MG63 (cell line): ENCODE results near the gene ALKBH2. TPM values are rescaled to one million over a fixed set of nuclear protein-coding genes. Genes with fewer than 3 reads are reported as not detected.
"Not testable (repeated sequence)": the region's sequence is repeated elsewhere in the genome, so short reads cannot be mapped to it uniquely, and the experiment has no call there.

Experiments
- DNase-seq: peaks from one replicate; pipeline ENCODE4 v3.0.0-alpha.2; 2020
- H3K27me3 ChIP-seq: fragments of 250-450 bp; sonication (Bioruptor Pico); 2 replicates; pipeline ENCODE4 v1.5.1; 2020; ENCODE audit warnings: mild to moderate bottlenecking, moderate library complexity
- H3K36me3 ChIP-seq: fragments of 250-450 bp; sonication (Bioruptor Pico); 2 replicates; pipeline ENCODE4 v1.5.1; 2020; ENCODE audit warnings: mild to moderate bottlenecking, moderate library complexity
- H3K4me3 ChIP-seq: fragments of 250-450 bp; sonication (Bioruptor Pico); 2 replicates; pipeline ENCODE4 v1.5.1; 2020; ENCODE audit warnings: mild to moderate bottlenecking, moderate library complexity
- H3K9me3 ChIP-seq: fragments of 250-450 bp; sonication (Bioruptor Pico); 2 replicates; pipeline ENCODE4 v1.5.1; 2020; ENCODE audit warnings: mild to moderate bottlenecking, moderate library complexity
- total RNA-seq: library from RNA; depleted of rRNA; stranded (reverse); fragments of >200 nt; shearing (Covaris generic); gene quantifications from 2 replicates; pipeline ENCODE4 v1.2.3, GENCODE V29; 2014; ENCODE audit warnings: low replicate concordance; rRNA removed

Gene ALKBH2
- total RNA-seq, 1 experiment from 2014 or later, result 54.9 TPM

DNA sequence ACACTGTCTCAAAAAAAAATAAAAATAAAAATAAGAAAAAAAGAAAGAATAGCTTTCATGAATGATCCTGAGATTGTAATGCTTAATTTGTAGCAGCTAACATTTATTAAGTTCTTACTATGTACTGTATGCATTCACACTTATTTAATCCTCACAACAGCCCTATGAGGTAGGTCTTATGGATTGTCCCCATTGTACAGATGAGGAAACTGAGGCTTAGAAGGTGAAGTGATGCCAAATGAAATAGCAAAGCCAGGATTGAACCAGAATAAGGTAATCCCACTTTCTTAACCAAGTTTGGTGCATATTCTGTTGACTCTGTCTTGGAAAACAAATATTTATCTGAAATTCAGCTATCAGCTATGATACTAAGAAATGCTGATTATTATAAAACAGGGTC, 38.8 kb downstream of the ALKBH2 start:
- H3K9me3 ChIP-seq, result no peaks in the 10 kb centered on the region
- no peaks in the 10 kb centered on the region for H3K27me3 ChIP-seq
- no peak overlapping the region for H3K4me3 ChIP-seq
- H3K36me3 ChIP-seq, result peaks cover 15% of the 10 kb centered on the region
- no peak for DNase-seq

DNA sequence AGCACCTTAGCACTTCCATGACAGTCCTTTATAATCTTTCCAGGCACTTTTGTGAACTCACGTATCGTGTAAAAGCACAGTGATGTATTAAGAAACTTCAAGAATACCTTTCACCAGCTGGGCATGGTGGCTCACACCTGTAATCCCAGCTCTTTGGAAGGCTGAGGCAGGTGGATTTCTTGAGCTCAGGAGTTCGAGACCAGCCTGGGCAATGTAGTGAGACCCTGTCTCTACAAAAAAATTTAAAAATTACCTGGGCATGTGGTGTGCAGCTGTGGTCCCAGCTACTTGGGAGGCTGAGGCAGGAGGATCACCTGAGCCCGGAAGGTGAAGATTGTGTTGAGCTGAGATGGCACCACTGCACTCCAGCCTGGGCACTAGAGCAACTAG, 39.2 kb downstream of the ALKBH2 start:
- not testable (repeated sequence) for H3K4me3 ChIP-seq, H3K27me3 ChIP-seq, H3K9me3 ChIP-seq, DNase-seq
- peaks cover 15% of the 10 kb centered on the region for H3K36me3 ChIP-seq

DNA sequence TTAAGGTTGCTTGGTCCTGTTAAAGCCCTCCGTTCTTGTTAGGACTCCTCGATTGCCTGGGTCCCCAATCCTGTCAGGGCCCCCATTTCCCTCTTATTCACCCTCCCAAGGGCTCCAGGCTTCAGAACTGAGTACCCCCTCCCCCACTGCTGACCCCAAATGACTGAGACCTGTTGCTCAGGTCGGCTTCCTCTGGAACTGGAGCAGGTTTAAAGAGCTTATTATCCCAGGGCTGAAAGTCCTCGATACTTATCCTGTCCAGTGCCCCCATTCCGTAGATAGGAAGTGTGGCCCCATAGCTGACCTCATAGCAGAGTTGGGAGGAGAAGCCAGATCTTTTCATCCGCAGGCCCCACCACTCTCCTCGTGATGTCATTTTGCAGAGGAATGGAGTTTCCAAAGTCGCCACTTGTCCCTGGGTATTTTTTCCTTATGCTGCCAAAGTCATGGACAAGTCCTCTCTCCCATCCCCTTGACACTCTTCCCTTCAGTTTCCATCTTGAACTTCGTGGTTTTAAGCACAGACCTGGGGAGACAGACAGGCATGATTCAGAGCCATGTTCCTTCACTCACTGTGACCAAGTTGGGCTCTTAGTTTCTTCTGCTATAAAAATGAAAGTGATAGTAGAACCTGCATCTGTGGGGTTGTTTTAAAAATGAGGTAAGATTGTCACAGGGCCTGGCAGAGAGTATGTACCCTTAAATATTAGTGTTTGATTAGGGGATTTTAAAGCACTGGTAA, 39.7 kb downstream of the ALKBH2 start:
- no peak for DNase-seq
- H3K9me3 ChIP-seq, result no peaks in the 10 kb centered on the region
- H3K27me3 ChIP-seq, result no peaks in the 10 kb centered on the region
- H3K36me3 ChIP-seq, result peaks cover 13% of the 10 kb centered on the region
- peak overlapping the region; percentile 99 for H3K4me3 ChIP-seq

DNA sequence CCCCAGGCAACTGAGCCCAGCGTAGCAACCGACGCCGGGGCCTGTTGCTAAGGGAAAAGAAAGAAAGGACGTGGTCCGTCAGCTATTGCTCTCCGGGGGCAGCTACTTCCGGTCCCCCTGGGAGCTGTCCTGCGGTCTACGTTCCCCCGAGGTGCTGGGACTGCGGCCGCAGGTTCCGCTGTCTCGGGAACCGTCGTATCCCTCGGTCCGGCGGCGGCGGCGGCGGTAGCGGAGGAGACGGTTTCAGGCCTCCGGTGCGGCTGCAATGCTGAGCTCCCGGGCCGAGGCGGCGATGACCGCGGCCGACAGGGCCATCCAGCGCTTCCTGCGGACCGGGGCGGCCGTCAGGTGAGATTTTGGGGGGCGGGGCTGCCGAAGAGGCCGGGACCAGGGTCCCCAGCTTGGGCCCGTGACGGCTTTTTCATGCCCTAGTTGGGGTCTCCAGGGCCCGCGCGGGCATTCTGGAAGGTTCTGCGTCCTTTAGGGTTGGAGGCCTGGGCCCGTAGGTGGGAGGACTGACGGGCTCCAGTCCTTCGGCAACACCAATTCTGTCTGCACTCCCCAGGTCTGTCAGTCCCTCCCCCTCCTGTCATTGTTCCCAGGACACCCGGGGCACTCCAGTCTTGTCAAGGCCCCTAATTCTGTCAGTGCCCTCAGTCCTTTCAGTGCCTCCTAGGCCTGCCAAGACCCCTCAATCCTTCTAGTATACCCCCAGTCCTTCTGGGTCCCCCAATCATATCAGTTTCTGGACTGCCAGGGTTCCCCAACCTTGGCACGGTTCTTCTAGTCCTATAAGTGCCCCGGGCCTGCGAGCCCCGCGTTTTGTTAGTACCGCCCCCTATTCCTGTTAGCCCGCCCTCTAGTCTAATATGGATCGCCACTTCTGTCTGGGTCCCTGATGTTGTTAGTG, 40.6 kb downstream of the ALKBH2 start, which contains the start of gene USP30:
Gene USP30, plus strand, starts transcription at position 163 of the 910 bp plus-strand sequence. Its CDS starts 103 bp downstream, at position 266.
- H3K27me3 ChIP-seq, result no peaks in the 10 kb centered on the region
- H3K4me3 ChIP-seq, result peak within 1 kb of the TSS; percentile 99
- peak; percentile 77 for DNase-seq
- no peaks in the 10 kb centered on the region for H3K9me3 ChIP-seq
- peaks cover 8% of the 10 kb centered on the region for H3K36me3 ChIP-seq

DNA sequence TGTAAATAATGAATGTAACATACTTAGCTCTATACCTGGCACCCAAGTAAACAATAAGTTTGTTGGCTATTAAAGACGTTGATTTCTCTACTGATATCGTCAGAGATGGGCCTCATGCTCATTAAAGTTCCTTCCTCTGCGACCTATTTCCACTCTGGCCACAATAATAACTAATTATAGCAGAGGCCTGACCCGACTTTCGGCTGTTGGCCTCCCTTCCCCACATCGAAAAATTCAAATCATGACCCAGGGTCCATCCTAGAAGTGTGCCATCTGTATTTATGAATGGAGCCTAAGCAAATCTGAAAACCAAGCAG, 41.2 kb downstream of the ALKBH2 start:
- Histone ChIP-seq H3K27me3 (no peaks in the 10 kb centered on the region), H3K9me3 (no peaks in the 10 kb centered on the region), H3K4me3 (peak overlapping the region; percentile 99), H3K36me3 (peaks cover 5% of the 10 kb centered on the region; the same call in 1 of the 2 replicates)
- DNase-seq, result no peak

DNA sequence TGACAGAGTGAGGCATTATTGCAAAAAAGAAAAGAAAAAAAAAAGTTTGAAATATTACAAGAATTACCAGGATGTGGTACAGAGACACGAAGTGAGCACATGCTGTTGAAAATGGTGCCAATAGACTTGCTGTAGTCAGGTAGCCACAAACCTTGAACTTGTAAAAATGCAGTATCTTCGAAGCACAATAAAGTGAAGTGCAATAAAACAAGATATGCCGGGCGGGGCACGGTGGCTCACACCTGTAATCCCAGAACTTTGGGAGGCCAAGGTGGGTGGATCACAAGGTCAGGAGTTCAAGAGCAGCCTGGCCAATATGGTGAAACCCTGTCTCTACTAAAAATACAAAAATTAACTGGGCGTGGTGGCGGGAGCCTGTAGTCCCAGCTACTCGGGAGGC, 43.5 kb downstream of the ALKBH2 start:
- DNase-seq, result not testable (repeated sequence)

DNA sequence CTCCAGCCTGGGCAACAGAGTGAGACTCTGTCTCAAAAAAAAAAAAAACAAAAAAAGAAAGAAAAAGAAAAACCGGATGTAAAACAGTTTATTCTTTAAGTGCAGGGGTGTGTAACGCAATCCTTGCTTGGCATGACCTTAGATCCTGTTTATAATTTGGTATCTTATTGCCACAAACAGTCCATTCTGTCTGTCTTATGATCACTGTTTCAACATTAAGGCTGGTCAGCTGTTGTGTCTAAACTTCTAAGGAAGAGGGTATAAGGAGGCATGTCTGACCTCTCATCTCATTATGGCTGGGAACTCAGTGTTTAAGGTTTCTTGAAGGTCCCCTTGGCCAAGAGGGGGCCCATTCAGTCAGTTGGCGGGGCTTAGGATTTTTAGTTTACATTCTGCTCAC, 44.6 kb downstream of the ALKBH2 start:
- not testable (repeated sequence) for H3K36me3 ChIP-seq, H3K4me3 ChIP-seq, H3K27me3 ChIP-seq, DNase-seq, H3K9me3 ChIP-seq

More for the DNA sequence above, 43.5 kb downstream of the ALKBH2 start:
- H3K4me3 ChIP-seq, H3K27me3 ChIP-seq, H3K36me3 ChIP-seq, H3K9me3 ChIP-seq: not testable (repeated sequence)

DNA sequence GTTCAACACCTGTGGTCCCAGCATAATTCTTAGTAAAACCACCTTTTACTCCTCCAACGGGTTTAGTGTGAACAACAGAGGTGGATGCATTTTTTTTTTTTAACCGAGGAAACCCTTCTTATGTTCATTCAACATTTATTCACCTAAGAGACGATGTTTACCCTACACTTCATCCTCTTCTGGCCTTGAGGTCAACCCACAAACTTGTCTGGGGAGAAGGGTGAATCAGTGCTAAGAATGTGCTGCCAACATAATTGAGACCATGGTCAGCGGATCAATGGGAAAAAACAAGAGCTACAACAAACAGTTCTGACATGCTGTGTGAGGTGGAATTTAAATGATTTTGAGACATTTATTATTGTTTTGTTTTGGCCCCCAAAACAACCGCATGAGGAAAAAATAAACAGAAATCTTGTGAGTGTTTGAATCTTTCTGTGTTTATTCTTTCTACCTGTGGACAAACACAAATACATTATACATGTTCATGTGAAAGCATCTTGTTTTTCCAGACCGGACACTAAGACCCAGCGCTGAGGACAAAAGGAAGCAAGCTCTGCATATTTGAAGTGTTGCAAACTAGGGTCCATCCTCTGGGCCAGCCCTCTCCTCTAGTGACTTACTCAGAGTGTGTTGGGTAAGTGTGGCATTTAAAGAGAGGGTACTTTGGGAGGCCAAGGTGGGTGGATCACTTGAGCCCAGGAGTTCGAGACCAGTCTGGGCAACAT, 46.0 kb downstream of the ALKBH2 start:
- H3K9me3 ChIP-seq, result no peaks in the 10 kb centered on the region
- H3K27me3 ChIP-seq, result peaks cover 8% of the 10 kb centered on the region
- H3K36me3 ChIP-seq, result no peaks in the 10 kb centered on the region
- DNase-seq, result no peak
- H3K4me3 ChIP-seq, result no peak overlapping the region

DNA sequence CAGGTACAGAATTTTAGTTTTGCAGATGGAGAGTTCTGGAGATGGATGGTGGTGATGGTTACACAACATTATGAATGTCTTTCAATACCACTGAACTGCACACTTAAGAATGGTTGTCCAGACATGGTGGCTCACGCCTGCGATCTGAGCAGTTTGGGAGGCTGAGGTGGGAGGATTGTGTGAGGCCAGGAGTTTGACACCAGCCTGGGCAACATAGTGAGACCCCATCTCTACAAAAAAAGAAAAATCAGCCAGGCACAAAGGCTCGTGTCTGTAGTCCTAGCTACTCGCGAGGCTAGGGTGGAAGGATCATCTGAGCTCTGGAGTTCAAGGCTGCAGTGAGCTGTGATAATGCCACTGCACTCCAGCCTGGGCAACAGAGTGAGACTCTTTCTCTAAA, 49.0 kb downstream of the ALKBH2 start:
- no peaks in the 10 kb centered on the region for H3K9me3 ChIP-seq
- DNase-seq, result no peak
- no peaks in the 10 kb centered on the region for H3K36me3 ChIP-seq
- no peak overlapping the region for H3K4me3 ChIP-seq
- H3K27me3 ChIP-seq, result peaks cover 10% of the 10 kb centered on the region

Other genes starting within 250 kb of the ALKBH2 start
- 7.0 and 8.7 TPM in 2 replicates for gene SSH1, start 235.9 kb downstream of the ALKBH2 start, total RNA-seq
- gene DAO, start 213.4 kb downstream of the ALKBH2 start, total RNA-seq, result not detected in 2 replicates
- not detected in 2 replicates for gene SVOP, start 72.4 kb downstream of the ALKBH2 start, total RNA-seq
- 6.1 and 18.8 TPM in 2 replicates for gene USP30, start 40.9 kb downstream of the ALKBH2 start, total RNA-seq
- gene UNG, start 4.1 kb upstream of the ALKBH2 start, total RNA-seq, result 67.5 and 80.9 TPM in 2 replicates
- 0.20 and 2.9 TPM in 2 replicates for gene ACACB, start 23.1 kb upstream of the ALKBH2 start, total RNA-seq
- not detected in 2 replicates for gene FOXN4, start 215.8 kb upstream of the ALKBH2 start, total RNA-seq